Measurements from ENCODE around the gene MFSD11.
"Not testable (repeated sequence)": the region's sequence is repeated elsewhere in the genome, so short reads cannot be mapped to it uniquely, and the experiment has no call there.

The MFSD11 gene

DNA sequence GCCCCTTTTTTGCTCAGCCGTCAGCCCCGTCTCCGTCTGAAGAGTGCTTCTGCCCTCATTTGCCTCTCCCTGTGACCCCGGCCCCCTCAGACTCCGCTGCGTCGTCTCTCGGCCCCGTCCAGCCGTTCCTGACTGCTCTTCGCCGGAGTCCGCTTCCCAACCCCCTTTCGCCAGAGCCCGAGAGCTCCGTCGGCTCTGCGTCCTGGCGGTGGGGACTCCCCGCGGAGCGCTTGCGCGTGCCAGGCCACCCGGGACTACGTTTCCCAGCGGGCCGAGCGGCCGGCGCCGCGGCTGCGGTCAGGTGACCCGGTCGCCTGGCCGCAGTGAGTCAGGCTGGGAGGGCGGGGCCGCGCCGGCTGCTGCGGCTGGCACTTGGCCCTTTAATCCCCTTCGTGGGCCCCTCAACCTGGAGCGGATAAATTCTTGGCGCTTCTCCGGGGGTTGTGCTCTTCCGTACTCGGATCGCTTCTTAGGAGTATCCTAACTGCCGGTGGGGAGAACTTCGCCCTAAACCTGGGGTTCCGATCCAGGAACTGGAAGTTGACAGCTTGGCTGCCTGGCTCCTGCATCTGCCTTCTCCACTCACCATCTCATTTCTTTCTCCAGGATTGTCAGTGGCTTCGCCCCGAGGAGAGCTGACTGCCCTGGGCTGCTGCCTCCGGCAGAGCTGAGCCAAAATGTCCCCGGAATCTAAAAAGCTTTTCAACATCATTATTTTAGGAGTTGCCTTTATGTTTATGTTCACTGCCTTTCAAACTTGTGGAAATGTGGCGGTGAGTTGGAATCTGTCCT lies at the start of gene MFSD11:
TSS of gene MFSD11 (plus strand) at position 444 of the 792 bp plus-strand sequence. CDS start at position 678, 234 bp downstream.
- peak; percentile 95 for DNase-seq

DNA sequence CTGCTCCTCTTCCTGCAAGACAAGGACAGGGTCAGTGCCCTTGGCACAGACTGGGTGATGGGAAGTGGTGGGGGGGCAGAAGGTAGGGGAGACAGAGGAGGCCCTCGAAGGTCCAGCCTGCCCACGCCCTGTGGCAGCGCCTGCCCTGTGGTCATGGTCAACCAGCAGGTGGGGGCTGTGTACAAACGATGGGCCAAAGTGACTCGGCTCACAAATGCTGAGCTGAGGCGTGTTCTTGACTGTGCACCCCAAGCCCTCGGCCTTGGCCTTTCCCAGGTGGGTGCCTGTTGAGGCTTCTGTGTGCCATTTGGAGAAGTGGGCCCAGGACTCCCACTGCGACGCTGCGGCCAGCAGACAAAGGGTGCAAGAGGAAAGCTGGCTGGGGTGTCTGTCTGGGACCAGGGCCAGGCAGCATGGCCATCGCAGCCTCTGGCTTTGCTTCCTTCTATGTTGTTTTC lies 49.7 kb upstream of the MFSD11 start:
- no peak for DNase-seq

DNA sequence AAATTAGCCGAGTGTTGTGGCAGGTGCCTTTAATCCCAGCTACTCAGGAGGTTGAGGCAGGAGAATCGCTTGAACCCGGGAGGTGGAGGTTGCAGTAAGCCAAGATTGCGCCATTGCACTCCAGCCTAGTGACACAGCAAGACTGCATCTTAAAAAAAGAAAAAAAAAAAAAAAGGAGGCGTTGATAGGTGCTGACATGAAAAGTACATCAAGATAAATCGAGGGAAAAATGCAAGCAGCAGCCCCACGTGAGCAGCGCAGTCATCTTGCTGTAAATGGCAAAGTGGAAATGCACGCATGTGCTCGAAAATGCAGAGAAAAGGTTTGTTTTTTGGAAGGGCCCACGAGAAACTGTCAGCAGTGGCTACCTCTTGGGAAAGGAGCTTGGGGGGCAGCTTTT lies 48.1 kb upstream of the MFSD11 start:
- no peak for DNase-seq

- no peak for DNase-seq
These were observed 47.2 kb upstream of the MFSD11 start for GRCh38 chr17:76690596-76691280.

GRCh38 chr17:76691379-76692191 lies 46.3 kb upstream of the MFSD11 start:
- no peak for DNase-seq

DNA sequence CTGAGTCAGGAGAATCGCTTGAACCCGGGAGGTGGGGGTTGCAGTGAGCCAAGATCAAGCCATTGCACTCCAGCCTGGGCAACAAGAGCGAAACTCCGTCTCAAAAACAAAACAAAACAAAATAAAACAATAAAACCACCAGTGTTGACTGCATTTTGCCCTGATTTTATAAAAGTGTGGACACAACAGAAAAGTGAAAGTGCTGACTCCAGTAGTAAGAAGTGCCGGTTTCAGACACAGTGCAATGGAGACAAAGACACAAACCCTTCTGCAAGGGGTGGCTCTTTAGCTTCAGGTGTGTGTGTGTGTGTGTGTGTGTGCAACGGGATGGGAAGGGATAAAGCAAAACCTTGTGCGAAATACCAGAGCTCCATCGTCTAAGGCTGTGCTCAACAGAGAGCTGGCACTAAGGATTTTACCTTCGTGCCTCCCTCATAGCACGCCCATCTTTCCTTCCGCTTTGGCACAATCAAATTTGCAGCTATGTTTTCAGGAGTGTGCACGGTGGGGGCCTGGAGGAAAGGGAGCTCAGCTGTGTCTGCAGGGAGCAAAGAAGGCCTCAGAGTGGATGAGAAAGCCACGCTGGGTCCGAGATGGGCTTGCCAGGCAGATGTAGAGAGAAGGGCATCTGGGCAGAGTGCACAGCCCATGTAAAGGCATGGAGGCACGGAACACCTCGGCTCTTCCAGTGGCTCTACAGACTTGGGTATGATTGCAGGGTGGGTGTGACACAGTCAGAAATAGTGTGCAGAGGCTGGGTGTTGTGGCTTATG lies 42.7 kb upstream of the MFSD11 start:
- no peak for DNase-seq

DNA sequence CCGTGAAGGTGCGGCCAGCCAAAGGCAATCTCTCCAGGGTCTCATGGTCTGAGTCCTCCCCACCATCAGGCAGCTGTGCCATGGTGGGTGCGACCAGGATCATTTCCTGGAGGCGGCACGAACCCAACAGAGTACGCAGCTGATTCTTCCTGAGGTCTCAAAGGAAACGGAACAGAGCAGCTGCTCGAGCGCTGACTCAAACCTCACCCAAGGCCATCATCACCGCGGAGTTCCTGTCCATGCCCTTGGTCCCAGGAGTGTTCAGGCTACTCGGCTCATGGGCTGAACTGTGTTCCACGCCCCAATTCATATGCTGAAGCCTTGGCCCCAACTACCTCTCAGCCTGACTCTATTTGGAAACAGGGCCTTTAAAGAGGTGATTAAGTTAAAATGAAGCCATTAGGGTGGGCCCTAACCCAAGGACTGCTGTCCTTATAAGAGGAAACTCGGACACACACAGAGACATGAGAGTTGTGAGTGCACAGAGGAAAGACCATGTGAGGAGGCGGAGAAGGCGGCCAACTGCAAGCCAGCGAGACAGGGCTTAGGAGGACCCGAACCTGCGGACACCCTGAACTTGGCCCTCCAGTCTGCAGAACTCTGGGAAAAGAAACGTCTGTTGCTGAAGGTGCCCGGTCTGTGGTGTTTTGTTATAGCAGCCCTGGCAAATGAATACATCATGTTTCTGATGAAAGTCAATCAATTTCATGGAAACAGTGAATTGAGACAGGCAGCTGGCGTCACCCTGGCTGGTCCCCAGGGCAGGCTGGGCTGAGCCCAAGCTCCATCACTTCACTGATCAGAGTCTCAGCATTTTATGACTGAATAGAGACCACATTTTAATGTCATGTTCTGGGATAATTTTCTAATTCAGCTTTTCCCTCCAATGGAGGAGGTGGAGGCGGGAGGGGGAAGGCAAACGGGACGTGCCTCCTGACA lies 40.9 kb upstream of the MFSD11 start:
- DNase-seq = no peak

GRCh38 chr17:76697702-76698465 lies 40.0 kb upstream of the MFSD11 start:
- no peak for DNase-seq

DNA sequence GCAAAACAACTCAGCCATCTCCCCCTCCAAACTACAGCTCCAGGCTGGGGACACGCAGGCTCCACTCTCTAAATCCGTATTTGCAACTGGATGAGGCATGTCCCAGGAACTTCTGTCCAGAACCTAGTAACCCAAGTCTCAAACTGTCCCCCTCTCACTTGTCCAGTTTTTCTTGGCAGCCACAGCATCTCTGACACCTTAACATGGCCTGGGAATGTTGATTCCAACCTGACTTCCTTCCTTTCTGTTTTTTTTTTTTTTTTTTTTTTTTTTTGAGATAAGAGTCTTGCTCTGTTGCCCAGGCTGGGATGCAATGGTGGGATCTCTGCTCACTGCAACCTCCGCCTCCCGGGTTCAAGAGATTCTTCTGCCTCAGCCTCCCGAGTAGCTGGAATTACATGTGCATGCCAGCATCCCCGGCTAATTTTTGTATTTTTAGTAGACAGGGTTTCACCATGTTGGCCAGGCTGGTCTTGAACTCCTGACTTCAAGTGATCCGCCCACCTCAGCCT lies 39.4 kb upstream of the MFSD11 start:
- DNase-seq = not testable (repeated sequence)

GRCh38 chr17:76700270-76700616 lies 37.7 kb upstream of the MFSD11 start:
- no peak for DNase-seq

DNA sequence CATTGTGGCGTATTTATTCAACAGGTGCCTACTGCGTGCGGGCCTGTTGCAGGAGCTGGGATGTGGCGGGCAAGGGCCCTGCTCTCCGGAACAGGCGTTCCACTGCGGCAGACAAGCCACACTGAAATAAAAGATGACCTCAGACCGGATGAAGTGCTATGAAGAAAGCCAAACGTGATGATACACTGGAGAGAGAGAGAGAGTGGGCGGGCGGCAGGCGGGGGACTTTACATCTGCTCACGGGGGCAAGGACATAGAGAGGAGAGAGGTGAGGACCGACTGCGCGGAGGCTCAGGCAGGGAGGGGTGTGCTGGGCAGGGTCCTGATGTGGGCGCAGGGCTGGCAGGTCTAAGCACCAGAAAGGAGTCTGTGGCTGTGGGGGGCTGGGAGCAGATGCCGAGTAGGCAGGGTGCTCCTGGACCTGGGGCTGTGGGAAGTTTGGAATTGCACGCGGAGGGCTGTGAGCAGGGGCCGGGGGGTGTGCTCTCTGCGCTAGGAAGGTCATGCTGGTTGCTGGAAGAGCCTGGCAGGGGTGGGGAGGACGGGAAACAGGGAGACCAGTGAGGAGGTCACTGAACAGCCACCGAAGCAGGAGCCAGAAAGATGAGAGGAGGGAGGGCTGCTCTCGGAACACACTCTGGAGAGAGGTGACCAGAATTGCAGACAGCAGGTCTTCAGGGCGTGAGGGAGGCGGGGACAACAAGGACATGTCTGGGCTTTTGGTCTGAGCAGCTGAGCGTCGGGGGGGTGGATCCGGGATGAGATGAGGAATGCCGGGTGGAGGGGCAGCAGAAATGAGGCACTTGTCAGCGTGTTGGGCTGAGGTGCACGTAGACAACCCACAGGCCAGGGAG lies 37.1 kb upstream of the MFSD11 start:
- DNase-seq = no peak

DNA sequence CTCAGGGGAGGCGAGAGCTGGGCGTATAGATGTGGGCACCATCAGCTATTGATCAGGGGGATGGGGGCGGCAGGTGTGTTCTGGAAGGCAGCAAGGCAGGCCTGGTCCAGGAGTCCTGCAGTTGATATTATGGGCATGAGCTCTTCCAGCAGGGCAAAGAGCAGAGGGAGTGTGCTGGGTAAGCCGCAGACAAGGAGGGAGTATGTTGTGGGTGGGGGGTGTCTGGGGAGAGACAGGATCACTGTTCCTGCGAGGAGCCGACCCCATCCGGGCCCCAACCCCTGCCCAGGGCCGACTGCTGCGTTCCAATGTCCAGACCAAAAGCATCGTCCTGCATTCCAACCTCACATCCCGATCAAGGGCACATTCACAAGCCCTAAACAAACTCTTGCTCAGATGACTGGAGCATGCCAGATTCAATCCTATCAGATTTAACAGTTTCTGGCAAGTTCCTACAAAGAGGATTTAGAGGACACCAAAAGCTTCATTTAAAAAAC lies 36.4 kb upstream of the MFSD11 start:
- DNase-seq = no peak

DNA sequence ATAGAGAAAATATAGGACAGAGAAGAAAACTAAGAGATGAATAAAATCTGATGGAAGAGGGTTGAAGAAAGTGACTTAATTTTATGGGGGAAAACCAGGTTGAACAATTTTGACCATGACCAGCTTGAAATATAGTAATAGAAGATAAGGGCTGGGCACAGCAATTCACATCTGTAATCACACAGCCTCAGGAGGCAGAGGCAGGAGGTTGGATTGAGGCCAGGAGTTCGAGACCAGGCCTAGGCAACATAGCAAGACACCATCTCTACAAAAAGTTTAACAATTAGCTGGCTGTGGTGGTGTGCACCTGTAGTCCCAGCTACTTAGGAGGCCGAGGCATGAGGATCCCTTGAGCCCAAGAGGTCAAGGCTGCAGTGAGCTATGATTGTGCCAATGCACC lies 35.8 kb upstream of the MFSD11 start:
- DNase-seq = no peak

GRCh38 chr17:76702941-76703637 lies 34.8 kb upstream of the MFSD11 start:
- no peak for DNase-seq

GRCh38 chr17:76704805-76705204 lies 33.1 kb upstream of the MFSD11 start:
- no peak for DNase-seq

- DNase-seq = no peak
These were observed 31.1 kb upstream of the MFSD11 start for GRCh38 chr17:76706817-76707216.

GRCh38 chr17:76707985-76708807 lies 29.7 kb upstream of the MFSD11 start:
- DNase-seq = no peak
